Activated CD8-positive, alpha-beta memory T cell treated with anti-CD3 and anti-CD28 coated beads for 36 hours (primary cell): ENCODE data around the gene TRHDE. TPM values are rescaled to one million over a fixed set of nuclear protein-coding genes. Genes with fewer than 3 reads are reported as not detected.
"Not testable (repeated sequence)": the region's sequence is repeated elsewhere in the genome, so short reads cannot be mapped to it uniquely, and the experiment has no call there.

Experiments
- CTCF ChIA-PET: fragments of 350-600 bp; sonication (Branson Sonifier 250); formaldehyde crosslinking; loops from one replicate; lab custom pipeline; 2021; ENCODE audit warnings: antibody characterized with exemption; lab: Charles Lee
- POLR2A ChIA-PET: fragments of 350-600 bp; sonication (Branson Sonifier 250); formaldehyde crosslinking; loops from one replicate; lab custom pipeline; 2021; ENCODE audit warnings: antibody characterized with exemption; lab: Charles Lee
- total RNA-seq, 2 experiments: library from RNA; stranded (reverse); gene quantifications; one replicate each; pipeline ENCODE4 v1.2.3, GENCODE V29; 2021

The TRHDE gene
- total RNA-seq, 2 experiments from 2014 or later, result not detected

DNA sequence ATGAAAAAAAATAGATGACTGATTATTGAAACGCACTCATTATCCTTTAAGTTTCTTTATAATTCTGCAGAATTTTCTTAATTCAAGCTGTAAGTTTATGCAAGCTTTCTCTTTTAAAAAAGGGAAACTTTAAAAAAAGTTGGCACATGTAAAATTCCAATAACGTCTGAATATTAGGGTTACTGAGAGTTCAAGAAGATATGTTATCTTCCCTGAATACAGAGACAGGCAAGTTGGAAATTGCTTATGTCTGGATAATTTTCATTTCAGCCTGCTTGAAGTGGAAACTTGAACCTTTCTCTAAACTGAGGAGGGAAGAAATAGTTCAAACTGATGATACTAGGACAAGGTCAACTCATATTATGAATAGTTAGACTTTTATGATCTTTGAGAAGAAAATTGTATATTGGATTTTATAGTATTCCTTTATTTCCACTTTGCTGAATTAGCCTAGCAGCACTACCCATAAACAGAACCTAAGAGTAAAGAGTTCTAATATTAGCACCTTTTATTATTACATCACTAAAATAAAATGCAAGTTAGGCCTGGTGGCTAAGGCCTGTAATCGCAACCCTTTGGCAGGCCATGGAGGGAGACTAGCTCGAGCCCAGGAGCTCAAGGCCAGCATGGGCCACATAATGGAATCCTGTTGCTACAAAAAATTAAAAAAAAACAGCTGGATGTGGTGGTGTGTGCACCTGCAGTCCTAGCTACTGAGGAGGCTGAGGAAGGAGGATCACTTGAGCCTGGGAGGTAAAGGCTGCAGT, 288.0 kb downstream of the TRHDE start:
- CTCF ChIA-PET, result no interaction called here
- POLR2A ChIA-PET, result no interaction called here

GRCh38 chr12:72570601-72571000, 298.4 kb downstream of the TRHDE start:
- POLR2A ChIA-PET, result no interaction called here
- CTCF ChIA-PET, result no interaction called here

DNA sequence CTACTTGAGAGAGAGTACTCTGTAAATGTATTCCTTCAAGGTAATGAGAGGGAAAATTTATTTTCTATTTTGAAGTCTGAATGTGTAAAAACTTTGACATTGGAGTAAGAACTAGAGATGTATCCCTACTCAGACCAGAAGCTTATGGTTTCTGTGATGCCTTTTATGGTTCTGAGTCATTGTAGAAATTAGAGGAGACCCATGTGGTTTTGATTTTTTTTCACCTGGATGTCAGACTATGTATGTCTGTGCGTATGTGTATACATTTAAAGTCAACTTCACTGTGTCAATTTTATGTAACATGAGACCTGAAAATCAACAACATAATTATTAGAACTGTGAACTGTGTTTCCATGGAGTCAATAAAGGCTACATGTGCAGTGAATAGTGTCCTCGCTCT, 302.0 kb downstream of the TRHDE start:
- ChIA-PET POLR2A (no interaction called here), CTCF (no interaction called here)

DNA sequence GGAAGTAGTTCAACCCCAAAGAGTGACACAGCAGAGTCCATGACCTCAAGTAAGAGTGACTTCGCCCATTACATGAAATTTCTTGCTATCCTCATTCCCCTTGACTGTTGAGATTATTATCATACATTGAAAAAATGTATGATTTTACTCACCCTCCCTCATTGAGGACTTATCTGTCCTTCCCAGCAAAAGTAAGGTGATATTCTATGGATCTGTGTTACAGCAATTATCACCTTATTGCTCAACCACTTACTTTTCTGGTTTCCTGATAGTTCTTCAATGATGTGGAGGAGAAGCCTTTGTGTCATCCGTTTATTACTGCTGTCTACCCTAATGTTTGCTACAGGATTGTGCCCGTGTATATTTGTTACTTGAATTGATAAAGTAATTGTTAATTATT, 306.2 kb downstream of the TRHDE start:
- ChIA-PET POLR2A (no interaction called here), CTCF (no interaction called here)

DNA sequence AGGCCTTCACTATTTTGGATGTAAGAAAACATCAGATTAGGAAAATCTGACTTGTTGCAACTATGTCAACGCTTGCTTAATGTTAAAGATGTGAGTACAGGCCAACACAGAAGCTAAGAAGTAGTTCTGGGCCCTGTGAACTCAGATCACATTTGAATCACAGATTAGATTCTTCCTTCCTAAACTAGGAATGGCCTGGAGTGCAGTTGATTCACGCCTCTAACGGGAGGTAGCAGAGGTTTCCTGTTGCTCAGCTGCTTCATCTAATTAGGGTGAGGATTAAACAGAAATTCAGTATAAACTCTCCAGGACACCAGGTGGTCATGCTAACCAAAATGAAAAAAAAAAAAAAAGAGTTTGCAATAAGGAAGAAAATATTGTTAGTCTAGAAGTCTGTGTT, 314.3 kb downstream of the TRHDE start:
- POLR2A ChIA-PET, result no interaction called here
- CTCF ChIA-PET, result no interaction called here

DNA sequence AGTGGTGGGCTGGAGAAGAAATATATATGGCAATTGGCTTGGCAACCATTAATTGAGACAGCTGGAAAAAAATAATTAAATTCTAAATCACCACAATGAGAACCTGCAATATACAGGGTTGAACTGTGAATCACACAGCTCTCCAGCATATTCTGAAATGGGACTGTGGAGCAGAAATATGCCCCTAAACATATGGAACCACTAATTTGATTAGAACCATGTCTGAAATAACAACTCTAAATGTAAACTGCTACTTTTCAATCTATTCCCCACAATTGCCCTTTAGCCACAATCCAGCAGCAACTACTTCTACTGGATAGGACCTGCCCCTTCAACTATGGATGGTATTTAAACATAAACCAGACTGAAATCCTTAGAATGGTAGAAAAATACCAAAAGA, 330.4 kb downstream of the TRHDE start:
- ChIA-PET CTCF (no interaction called here), POLR2A (no interaction called here)

- ChIA-PET CTCF (no interaction called here), POLR2A (no interaction called here)
Measured at GRCh38 chr12:72605975-72606374, 333.8 kb downstream of the TRHDE start.

DNA sequence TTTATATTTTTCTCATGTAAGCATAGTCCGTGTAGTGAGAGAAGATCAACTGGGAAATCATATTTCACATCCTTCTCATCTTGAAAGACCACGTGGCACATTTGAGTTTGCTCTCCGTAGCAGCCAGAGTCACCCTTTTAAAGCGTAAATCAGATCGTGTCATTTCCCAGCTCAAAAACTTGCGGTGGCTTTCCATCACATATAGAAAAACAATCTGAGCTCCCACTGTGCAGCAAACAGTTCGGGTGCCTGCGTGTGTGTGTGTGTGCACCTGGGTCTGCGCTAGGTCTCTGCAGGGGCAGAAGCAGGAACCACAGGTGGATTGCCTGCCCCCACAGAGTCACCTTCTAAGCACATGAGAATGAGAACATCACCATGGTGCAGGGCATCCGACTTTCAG, 338.2 kb downstream of the TRHDE start:
- CTCF ChIA-PET, result no interaction called here
- POLR2A ChIA-PET, result no interaction called here

GRCh38 chr12:72610854-72611358, 338.7 kb downstream of the TRHDE start:
- POLR2A ChIA-PET, result no interaction called here
- CTCF ChIA-PET, result no interaction called here

GRCh38 chr12:72612171-72612570, 340.0 kb downstream of the TRHDE start:
- ChIA-PET CTCF (no interaction called here), POLR2A (no interaction called here)

DNA sequence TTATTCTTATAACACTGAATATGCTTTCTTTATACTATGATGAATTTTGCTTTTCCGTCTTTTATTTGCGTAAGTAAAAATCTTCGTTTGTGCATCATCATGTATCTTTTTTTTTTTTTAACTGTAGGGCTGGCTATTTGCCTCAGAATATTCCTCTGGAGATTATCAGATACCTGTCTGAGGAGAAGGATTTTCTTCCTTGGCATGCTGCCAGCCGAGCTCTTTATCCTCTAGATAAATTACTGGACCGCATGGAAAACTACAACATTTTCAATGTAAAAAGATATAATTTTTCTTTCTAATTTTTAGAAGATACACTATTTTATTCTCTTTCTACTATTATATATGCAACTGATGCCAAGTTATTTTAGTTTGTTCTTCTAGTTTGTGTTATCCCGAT, 346.6 kb downstream of the TRHDE start:
- ChIA-PET POLR2A (no interaction called here), CTCF (no interaction called here)

- ChIA-PET POLR2A (no interaction called here), CTCF (no interaction called here)
Measured at GRCh38 chr12:72622556-72622955, 350.4 kb downstream of the TRHDE start.

GRCh38 chr12:72631926-72632685, 359.9 kb downstream of the TRHDE start:
- CTCF ChIA-PET, result no interaction called here

GRCh38 chr12:72642706-72643105, 370.5 kb downstream of the TRHDE start:
- CTCF ChIA-PET, result no interaction called here
- POLR2A ChIA-PET, result no interaction called here

More at GRCh38 chr12:72631926-72632685, 359.9 kb downstream of the TRHDE start:
- POLR2A ChIA-PET, result no interaction called here

DNA sequence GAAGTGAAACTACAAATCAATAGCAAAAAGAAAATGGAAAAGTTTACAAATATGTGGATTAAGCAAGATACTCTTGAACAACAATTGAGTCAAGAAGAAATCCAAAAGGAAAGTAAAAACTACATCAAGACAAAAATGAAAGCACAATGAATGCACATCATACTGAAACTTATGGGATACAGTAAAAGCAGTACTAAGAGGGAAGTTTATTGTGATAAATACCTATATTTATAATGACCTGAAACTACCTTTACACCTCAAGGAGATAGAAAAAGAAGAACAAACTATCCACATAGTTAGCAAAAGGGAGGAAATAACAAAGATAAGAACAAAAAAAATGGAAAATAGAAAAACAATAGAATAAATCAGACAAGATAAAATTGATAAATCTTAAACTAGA, 375.0 kb downstream of the TRHDE start:
- POLR2A ChIA-PET, result no interaction called here
- CTCF ChIA-PET, result no interaction called here

DNA sequence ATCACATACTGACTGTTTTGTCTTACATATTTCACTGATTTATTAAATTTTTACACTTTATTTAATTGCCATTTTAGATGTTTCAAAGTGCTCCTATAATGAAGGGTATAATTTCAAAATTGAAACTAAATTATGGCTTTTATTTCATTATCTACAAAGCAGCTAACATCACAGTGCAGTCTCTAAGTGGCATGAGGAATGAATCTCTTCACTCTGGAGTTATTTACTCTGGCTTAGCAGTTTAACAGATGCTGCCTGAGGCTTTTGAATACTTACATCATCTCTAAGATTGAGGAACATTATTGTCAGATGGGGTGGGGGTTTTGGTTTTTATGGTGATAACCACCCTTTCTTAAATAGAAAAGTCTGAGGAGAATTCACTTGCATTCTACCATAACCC, 386.4 kb downstream of the TRHDE start:
- CTCF ChIA-PET, result no interaction called here
- POLR2A ChIA-PET, result no interaction called here

DNA sequence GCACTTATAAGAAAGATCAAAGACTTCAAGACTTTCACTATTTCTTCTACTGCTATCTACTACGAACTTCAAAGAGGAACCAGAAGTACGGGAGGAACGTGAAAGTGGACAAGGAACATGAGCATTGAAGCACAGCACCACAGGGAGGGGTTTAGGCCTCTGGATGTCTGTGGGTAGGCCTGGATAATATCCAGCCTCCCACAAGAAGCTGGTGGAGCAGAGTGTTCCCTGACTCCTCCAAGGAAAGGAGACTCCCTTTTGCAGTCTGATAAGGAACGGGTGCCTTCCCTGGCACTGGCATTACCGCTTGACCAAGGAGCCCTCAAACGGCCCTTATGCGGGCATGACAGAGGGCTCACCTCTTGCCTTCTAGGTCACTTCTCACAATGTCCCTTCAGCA, 388.0 kb downstream of the TRHDE start:
- CTCF ChIA-PET, POLR2A ChIA-PET: not testable (repeated sequence)

DNA sequence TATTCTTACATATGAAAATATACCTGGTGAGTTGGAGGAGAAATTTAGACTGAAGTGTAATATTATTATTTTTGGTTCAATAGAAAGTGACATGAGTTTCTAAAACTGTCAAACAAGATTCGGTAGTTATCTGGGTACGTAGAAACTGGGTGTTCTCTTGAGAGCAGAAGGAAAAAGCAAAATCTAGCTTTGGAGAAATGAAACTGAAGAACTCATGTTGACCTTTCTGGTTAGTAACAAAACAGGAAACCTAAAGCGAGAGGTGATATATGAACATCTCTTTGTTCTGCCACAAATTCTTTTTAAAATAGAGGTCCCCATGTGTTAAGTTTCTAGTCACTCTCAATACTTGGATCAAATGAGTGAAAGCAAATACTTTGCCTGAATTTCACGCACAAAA, 401.7 kb downstream of the TRHDE start:
- ChIA-PET CTCF (no interaction called here), POLR2A (no interaction called here)

GRCh38 chr12:72676556-72676955, 404.4 kb downstream of the TRHDE start:
- CTCF ChIA-PET, result no interaction called here
- POLR2A ChIA-PET, result no interaction called here

DNA sequence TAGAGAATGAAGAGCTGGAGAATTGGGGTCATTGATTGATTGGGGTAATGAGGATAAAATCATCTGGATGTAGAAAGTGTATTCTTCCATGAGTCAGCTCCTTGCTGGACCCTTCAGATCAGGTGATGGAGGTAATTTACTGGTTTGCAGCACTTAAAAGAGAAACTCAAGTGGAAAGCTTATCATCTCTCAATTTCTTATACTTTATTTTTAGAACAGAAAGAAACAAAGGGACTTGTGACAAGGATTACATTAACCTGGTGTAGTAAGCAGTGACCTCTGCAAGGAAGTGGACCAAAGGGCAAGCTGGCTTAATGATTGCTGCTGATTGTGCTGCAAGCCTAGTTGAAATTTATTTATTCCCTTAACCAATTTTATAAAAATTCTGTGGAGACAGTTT, 405.0 kb downstream of the TRHDE start:
- ChIA-PET CTCF (no interaction called here), POLR2A (no interaction called here)

GRCh38 chr12:72677846-72678245, 405.7 kb downstream of the TRHDE start:
- ChIA-PET CTCF (no interaction called here), POLR2A (no interaction called here)
